ENCODE data around the gene WRNIP1.
"Not testable (repeated sequence)": the region's sequence is repeated elsewhere in the genome, so short reads cannot be mapped to it uniquely, and the experiment has no call there.

GRCh38 chr6:2762868-2763267 lies 2.3 kb upstream of the WRNIP1 start:
- not testable (repeated sequence) for TF ChIP-seq POLR2A (IDR thresholded peaks at IDR 0.05); CTCF (IDR thresholded peaks at IDR 0.05 in 4 of 5, conservative IDR thresholded peaks at IDR 0.05 in 1 of 5)

All from gastrocnemius medialis (tissue), 4 donors.